ENCODE data around the gene ZFAND5.
A peak's percentile ranks its signal among the peaks of the same experiment; 100 is the strongest.

ZFAND5 gene

GRCh38 chr9:72364679-72365524 lies at the start of gene ZFAND5:
Gene ZFAND5 (minus strand): TSS chr9:72365208. CDS start chr9:72360778, 4,430 bp downstream.
- DNase-seq (ENCODE audit: low read depth in 3 of 3, low spot score in 1 of 3), result peak; percentile 82 to 89 (median 89)

- no peak for DNase-seq (ENCODE audit: low read depth in 3 of 3, low spot score in 1 of 3)
Observed at GRCh38 chr9:72412483-72413040, 47.6 kb upstream of the ZFAND5 start.

- no peak for DNase-seq (ENCODE audit: low read depth in 3 of 3, low spot score in 1 of 3)
Observed at GRCh38 chr9:72410214-72410613, 45.2 kb upstream of the ZFAND5 start.

GRCh38 chr9:72407114-72407513 lies 42.1 kb upstream of the ZFAND5 start:
- no peak for DNase-seq (ENCODE audit: low read depth in 3 of 3, low spot score in 1 of 3)

GRCh38 chr9:72402744-72403143 lies 37.7 kb upstream of the ZFAND5 start:
- no peak for DNase-seq (ENCODE audit: low read depth in 3 of 3, low spot score in 1 of 3)

GRCh38 chr9:72401396-72401795 lies 36.4 kb upstream of the ZFAND5 start:
- no peak for DNase-seq (ENCODE audit: low read depth in 3 of 3, low spot score in 1 of 3)

- DNase-seq (ENCODE audit: low read depth in 3 of 3, low spot score in 1 of 3), result no peak
Observed at GRCh38 chr9:72400866-72401265, 35.9 kb upstream of the ZFAND5 start.

GRCh38 chr9:72399391-72399790 lies 34.4 kb upstream of the ZFAND5 start:
- DNase-seq (ENCODE audit: low read depth in 3 of 3, low spot score in 1 of 3), result no peak

- no peak for DNase-seq (ENCODE audit: low read depth in 3 of 3, low spot score in 1 of 3)
Observed at GRCh38 chr9:72396247-72397091, 31.5 kb upstream of the ZFAND5 start.

GRCh38 chr9:72394066-72394465 lies 29.1 kb upstream of the ZFAND5 start:
- DNase-seq (ENCODE audit: low read depth in 3 of 3, low spot score in 1 of 3), result no peak

GRCh38 chr9:72390907-72391306 lies 25.9 kb upstream of the ZFAND5 start:
- no peak for DNase-seq (ENCODE audit: low read depth in 3 of 3, low spot score in 1 of 3)

GRCh38 chr9:72386186-72386585 lies 21.2 kb upstream of the ZFAND5 start:
- no peak for DNase-seq (ENCODE audit: low read depth in 3 of 3, low spot score in 1 of 3)

GRCh38 chr9:72384710-72385485 lies 19.9 kb upstream of the ZFAND5 start:
- DNase-seq (ENCODE audit: low read depth in 3 of 3, low spot score in 1 of 3), result no peak

GRCh38 chr9:72383978-72384709 lies 19.1 kb upstream of the ZFAND5 start:
- DNase-seq (ENCODE audit: low read depth in 3 of 3, low spot score in 1 of 3), result no peak

GRCh38 chr9:72382405-72382804 lies 17.4 kb upstream of the ZFAND5 start:
- no peak for DNase-seq (ENCODE audit: low read depth in 3 of 3, low spot score in 1 of 3)

- no peak for DNase-seq (ENCODE audit: low read depth in 3 of 3, low spot score in 1 of 3)
Observed at GRCh38 chr9:72377041-72377440, 12.0 kb upstream of the ZFAND5 start.

GRCh38 chr9:72371151-72371550 lies 6.1 kb upstream of the ZFAND5 start:
- DNase-seq (ENCODE audit: low read depth in 3 of 3, low spot score in 1 of 3), result no peak

GRCh38 chr9:72365525-72366256 lies 683 bp upstream of the ZFAND5 start:
- DNase-seq (ENCODE audit: low read depth in 3 of 3, low spot score in 1 of 3), result peak; percentile 7 to 31 (median 31)

GRCh38 chr9:72363908-72364678 lies 915 bp downstream of the ZFAND5 start:
- peak; percentile 10 to 54 (median 36) for DNase-seq (ENCODE audit: low read depth in 3 of 3, low spot score in 1 of 3)

All from stimulated activated CD4-positive, alpha-beta T cell treated with anti-CD3 and anti-CD28 coated beads, TNF-alpha, amount 100 ng/mL, for 1 hour (primary cell).